ENCODE measurements around the gene EEPD1. TPM values are rescaled to one million over a fixed set of nuclear protein-coding genes. Genes with fewer than 3 reads are reported as not detected.

Gene EEPD1
- polyA plus RNA-seq, 10 donors: 10.5 to 17.2 (median 12.9) TPM

GRCh38 chr7:36190447-36191291 lies 37.6 kb downstream of the EEPD1 start:
- DNase-seq: no peak

GRCh38 chr7:36191292-36191920 lies 38.4 kb downstream of the EEPD1 start:
- no peak for DNase-seq

GRCh38 chr7:36192053-36192824 lies 39.2 kb downstream of the EEPD1 start:
- DNase-seq: peak in 2 of 3 donors; percentile 61 to 73

- DNase-seq: no peak
These were observed 39.8 kb downstream of the EEPD1 start for GRCh38 chr7:36192877-36193276.

- no peak for DNase-seq
These were observed 45.8 kb downstream of the EEPD1 start for GRCh38 chr7:36198854-36199266.

GRCh38 chr7:36199329-36199728 lies 46.3 kb downstream of the EEPD1 start:
- no peak for DNase-seq

GRCh38 chr7:36201122-36201723 lies 48.2 kb downstream of the EEPD1 start:
- DNase-seq: no peak

GRCh38 chr7:36202398-36202797 lies 49.3 kb downstream of the EEPD1 start:
- DNase-seq: no peak

- no peak for DNase-seq
These were observed 50.2 kb downstream of the EEPD1 start for GRCh38 chr7:36203071-36203790.

GRCh38 chr7:36204044-36204663 lies 51.1 kb downstream of the EEPD1 start:
- no peak for DNase-seq

GRCh38 chr7:36204929-36205635 lies 52.0 kb downstream of the EEPD1 start:
- DNase-seq: no peak

GRCh38 chr7:36205803-36206202 lies 52.7 kb downstream of the EEPD1 start:
- DNase-seq: no peak

GRCh38 chr7:36207451-36208291 lies 54.6 kb downstream of the EEPD1 start:
- DNase-seq: peak in 2 of 3 donors; percentile 61 to 83

GRCh38 chr7:36208426-36208825 lies 55.4 kb downstream of the EEPD1 start:
- DNase-seq: no peak

- DNase-seq: no peak
These were observed 56.2 kb downstream of the EEPD1 start for GRCh38 chr7:36208997-36209813.

GRCh38 chr7:36209814-36210183 lies 56.7 kb downstream of the EEPD1 start:
- no peak for DNase-seq

GRCh38 chr7:36210291-36210922 lies 57.4 kb downstream of the EEPD1 start:
- no peak for DNase-seq

All from muscle of back (tissue), 11 donors.